Jurkat, Clone E6-1 (cell line): ENCODE data around the gene UHRF1.

ENCODE experiments used
- DNase-seq: peaks from one replicate; pipeline ENCODE4 v3.0.0-alpha.2; 2011; ENCODE audit warnings: low read depth, low spot score
- H3K4me3 ChIP-seq: 2 replicates; pipeline ENCODE4 v1.5.1; 2011; ENCODE audit warnings: mild to moderate bottlenecking, low read length, control low read depth, moderate library complexity

Gene UHRF1

GRCh38 chr19:5006201-5006600 is 96.9 kb downstream of the UHRF1 start:
- no peak for DNase-seq
- H3K4me3 ChIP-seq, result no peak overlapping the region

- DNase-seq, result no peak
- no peak overlapping the region for H3K4me3 ChIP-seq
Measured at GRCh38 chr19:5006821-5007220, 97.5 kb downstream of the UHRF1 start.
